NCI-H1105 treated with DMSO at 0.1 percent for 48 hours (cell line): ENCODE data around the gene SIPA1.
"Not testable (repeated sequence)": the region's sequence is repeated elsewhere in the genome, so short reads cannot be mapped to it uniquely, and the experiment has no call there.

Experiments used
- DNase-seq: peaks from one replicate; lab custom pipeline; 2025; lab: John Stamatoyannopoulos, UW

The SIPA1 gene

GRCh38 chr11:65661599-65662246 is 23.8 kb downstream of the SIPA1 start:
- DNase-seq: no peak

GRCh38 chr11:65662247-65662798 is 24.4 kb downstream of the SIPA1 start:
- no peak for DNase-seq

- peak; percentile 80 for DNase-seq
Observed at GRCh38 chr11:65662799-65663638, 25.1 kb downstream of the SIPA1 start, which contains the start of gene RELA. Gene RELA, minus strand, starts transcription at chr11:65662916. Its CDS starts 84 bp downstream, at chr11:65662832.

DNA sequence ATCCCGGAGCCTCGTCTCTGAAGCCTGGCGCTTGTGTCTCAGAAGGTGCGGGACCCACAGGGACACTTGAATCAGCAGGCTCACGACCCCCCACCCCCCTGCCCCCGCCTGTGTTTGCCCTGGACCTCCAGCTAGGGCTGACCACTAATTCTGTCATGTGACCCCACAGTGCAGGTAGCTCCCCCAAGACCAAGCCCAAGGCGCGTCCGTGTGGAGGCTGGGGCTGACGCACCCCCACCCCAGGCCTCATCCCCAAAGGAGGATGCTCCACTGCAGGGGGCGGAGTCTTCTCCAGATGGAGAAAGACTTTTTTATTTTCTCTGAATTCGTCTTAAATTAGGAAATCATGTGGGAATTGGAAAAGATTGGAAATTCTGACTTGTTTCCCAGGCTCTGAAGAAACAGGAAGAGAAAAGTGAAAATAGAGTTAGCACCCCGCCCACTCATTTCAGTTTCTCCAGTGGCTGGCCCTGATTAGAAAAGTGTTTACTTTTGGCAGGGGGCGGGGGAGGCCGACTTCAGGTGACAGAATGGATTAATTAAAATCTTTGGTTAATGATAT is 25.8 kb downstream of the SIPA1 start:
- DNase-seq: peak; percentile 11

DNA sequence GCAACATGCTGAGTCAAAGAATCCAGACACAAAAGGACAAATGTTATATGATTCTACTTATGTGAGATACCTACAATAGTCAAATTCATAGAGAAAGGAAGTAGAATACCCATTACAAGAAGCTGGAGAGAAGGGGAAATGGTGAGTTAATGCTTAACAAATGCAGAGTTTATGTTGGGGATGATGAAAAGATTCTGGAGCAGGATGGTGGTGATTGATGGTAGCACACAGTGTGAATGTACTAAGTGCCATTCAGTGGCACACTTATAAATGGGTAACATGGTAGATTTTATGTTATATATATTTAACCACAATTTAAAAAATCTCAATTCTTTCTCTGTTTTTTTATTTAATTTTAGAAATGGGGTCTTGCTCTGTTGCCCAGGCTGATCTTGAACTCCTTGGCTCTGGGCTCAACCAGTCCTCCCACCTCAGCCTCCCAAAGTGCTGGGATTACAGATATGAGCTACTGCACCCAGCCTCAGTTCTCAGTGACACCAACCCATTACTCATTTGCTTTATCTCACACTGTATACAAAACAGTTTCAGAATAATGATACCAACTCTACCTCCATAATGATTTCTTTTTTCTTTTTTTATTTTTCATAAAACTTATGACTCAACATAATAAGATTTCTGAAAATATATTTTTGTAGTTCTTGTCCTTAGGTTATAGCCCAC is 34.4 kb downstream of the SIPA1 start:
- no peak for DNase-seq

GRCh38 chr11:65672982-65673381 is 35.1 kb downstream of the SIPA1 start:
- no peak for DNase-seq

GRCh38 chr11:65680192-65680743 is 42.4 kb downstream of the SIPA1 start:
- DNase-seq: no peak

- DNase-seq: not testable (repeated sequence)
Observed at GRCh38 chr11:65683480-65683879, 45.6 kb downstream of the SIPA1 start.

GRCh38 chr11:65685981-65686380 is 48.1 kb downstream of the SIPA1 start:
- DNase-seq: no peak

DNA sequence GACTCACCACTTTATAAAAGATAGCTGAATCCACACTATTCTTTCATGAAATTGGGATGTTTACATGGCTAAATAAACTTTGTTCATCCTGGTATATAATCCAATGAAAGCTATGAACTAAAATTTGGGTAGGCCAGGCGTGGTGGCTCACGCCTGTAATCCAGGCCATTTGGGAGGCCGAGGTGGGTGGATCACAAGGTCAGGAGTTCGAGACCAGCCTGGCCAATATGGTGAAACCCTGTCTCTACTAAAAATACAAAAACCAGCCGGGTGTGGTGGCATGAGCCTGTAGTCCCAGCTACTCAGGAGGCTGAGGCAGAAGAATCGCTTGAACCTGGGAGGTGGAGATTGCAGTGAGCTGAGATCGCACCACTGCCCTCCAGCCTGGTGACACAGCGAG is 53.9 kb downstream of the SIPA1 start:
- not testable (repeated sequence) for DNase-seq

DNA sequence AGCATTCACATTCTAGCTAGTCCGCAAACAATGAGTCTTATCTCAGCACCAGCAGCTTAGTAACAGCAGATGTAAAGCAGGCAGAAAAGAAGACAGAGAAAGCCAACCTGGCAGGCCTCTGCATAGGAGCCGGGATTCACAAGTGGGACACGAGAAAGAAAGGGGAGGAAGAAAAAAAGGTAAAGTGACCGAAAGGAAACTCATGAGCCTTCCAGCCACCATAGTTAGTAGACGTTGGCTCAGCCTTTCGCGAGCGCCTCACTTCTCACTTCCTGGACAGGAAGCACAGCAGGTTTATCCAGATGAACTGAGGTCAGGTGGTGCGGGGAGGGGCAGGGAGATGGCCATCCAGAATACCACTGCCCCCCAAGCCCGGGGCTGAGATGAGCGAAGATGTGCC is 54.5 kb downstream of the SIPA1 start:
- DNase-seq: no peak

- DNase-seq: peak; percentile 96
Observed at GRCh38 chr11:65695459-65696241, 57.7 kb downstream of the SIPA1 start.

DNA sequence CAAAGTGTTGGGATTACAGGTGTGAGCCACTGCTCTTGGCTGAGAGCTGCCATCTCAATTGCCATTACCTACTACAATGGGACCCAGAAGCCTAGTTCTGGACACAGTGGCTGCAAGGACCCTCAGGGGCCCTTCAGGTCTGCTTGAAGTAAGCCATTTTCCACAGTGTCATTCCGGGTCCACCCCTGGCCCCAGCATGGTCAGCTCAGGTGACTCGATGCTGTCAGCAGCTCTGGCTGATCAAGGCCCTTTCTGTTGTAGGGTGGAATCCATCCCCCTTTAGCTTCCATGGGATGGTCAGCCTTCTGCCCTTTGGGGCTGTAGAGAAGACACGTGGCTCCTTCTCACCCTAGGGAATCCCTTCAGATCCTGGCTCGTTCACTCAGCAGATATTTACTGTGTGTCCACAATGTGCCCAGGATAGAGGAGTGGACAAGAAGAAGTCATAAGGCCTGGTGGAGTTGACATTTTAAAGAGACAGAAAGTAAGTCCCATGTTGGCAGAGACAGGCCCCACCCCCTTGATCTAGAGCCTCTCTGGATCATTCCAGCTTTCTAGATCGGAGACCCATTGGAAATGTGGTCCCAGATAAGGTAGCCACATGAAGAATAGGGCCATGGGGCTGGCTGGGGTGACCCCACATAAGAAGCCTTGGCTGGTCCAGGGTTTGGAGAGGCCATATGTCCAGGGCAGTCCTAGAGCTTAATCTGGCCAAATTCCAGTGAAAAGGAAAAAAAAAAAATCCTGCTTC is 59.1 kb downstream of the SIPA1 start:
- no peak for DNase-seq

- DNase-seq: no peak
Observed at GRCh38 chr11:65698205-65698604, 60.3 kb downstream of the SIPA1 start.

DNA sequence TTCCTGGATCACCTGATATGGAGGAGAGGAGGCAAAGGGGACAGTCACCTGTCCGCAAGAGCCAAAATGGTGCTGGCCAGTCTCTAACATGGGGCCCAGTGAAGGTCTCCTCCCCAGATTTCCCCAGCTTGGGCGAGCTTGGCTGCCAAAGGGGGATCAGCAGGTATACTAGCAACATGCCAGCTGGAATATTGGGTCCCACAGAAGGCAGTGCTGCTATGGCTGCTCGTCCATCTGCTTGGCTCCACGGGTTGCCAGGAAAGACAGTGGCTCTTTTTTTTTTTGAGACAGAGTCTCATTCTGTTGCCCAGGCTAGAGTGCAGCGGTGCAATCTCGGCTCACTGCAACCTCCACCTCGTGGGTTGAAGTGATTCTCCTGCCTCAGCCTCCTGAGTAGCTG is 61.4 kb downstream of the SIPA1 start:
- DNase-seq: no peak

- DNase-seq: no peak
Observed at GRCh38 chr11:65700399-65700798, 62.5 kb downstream of the SIPA1 start.
